RWPE2 (cell line): ENCODE measurements around the gene MRPL9.

Experiments used
- ATAC-seq: fragments of 200-7000 bp; cut with Tn5 transposase; 3 replicates; pipeline ENCODE4 v1.9.1; 2021; ENCODE audit warnings: low read depth
- DNase-seq: peaks from one replicate; pipeline ENCODE4 v3.0.0-alpha.2; 2020; ENCODE audit warnings: low spot score
- H3K27ac ChIP-seq: fragments of 450-650 bp; 2 replicates; pipeline ENCODE4 v1.5.1; 2017; ENCODE audit warnings: mild to moderate bottlenecking; ENCODE audit not compliant: poor library complexity, severe bottlenecking
- H3K27me3 ChIP-seq: fragments of 250-450 bp; sonication (Bioruptor Pico); 2 replicates; pipeline ENCODE4 v1.5.1; 2021; ENCODE audit warnings: mild to moderate bottlenecking, moderate library complexity; ENCODE audit not compliant: insufficient read depth, poor library complexity, severe bottlenecking
- H3K36me3 ChIP-seq: fragments of 250-450 bp; sonication (Bioruptor Pico); 2 replicates; pipeline ENCODE4 v1.5.1; 2020; ENCODE audit warnings: low read depth, mild to moderate bottlenecking, moderate library complexity
- H3K4me1 ChIP-seq: fragments of 250-450 bp; sonication (Bioruptor Pico); 2 replicates; pipeline ENCODE4 v1.5.1; 2021; ENCODE audit warnings: mild to moderate bottlenecking, moderate library complexity; ENCODE audit not compliant: insufficient read depth, poor library complexity, severe bottlenecking
- H3K4me3 ChIP-seq: fragments of 250-450 bp; sonication (Bioruptor Pico); 2 replicates; pipeline ENCODE4 v1.5.1; 2021; ENCODE audit warnings: mild to moderate bottlenecking, moderate library complexity; ENCODE audit not compliant: severe bottlenecking
- H3K9me3 ChIP-seq: fragments of 250-450 bp; sonication (Bioruptor Pico); 2 replicates; pipeline ENCODE4 v1.5.1; 2021; ENCODE audit warnings: mild to moderate bottlenecking, moderate library complexity; ENCODE audit not compliant: severe bottlenecking
- TF ChIP-seq, protein P1 (sequence below): fragments of 450-650 bp; IDR thresholded peaks from one replicate; pipeline ENCODE4 v1.5.1; 2017; ENCODE audit warnings: mild to moderate bottlenecking, moderate library complexity; ENCODE audit not compliant: poor library complexity, severe bottlenecking

MRPL9 gene

DNA sequence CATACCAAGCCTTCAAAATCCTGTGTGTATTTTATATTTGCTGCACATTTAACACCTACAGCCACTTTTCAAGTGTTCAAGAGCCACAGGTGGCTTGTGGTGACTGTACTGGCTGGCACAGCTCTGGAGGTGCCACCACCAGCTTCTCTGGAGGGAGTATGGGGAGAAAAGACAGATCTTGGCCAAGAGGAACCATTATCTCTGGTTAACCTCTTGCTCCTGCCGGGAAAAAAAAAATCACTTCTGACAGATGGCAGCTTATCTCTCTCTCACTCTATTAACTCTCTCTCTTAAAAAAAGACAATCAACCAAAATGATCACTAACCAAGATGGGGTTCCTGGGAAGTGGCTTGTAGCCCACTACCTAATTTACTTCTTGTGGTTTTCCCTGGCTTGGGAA, 43.2 kb downstream of the MRPL9 start:
- peaks cover 7% of the 10 kb centered on the region for H3K27me3 ChIP-seq
- TF ChIP-seq, protein P1, sequence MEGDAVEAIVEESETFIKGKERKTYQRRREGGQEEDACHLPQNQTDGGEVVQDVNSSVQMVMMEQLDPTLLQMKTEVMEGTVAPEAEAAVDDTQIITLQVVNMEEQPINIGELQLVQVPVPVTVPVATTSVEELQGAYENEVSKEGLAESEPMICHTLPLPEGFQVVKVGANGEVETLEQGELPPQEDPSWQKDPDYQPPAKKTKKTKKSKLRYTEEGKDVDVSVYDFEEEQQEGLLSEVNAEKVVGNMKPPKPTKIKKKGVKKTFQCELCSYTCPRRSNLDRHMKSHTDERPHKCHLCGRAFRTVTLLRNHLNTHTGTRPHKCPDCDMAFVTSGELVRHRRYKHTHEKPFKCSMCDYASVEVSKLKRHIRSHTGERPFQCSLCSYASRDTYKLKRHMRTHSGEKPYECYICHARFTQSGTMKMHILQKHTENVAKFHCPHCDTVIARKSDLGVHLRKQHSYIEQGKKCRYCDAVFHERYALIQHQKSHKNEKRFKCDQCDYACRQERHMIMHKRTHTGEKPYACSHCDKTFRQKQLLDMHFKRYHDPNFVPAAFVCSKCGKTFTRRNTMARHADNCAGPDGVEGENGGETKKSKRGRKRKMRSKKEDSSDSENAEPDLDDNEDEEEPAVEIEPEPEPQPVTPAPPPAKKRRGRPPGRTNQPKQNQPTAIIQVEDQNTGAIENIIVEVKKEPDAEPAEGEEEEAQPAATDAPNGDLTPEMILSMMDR: no peak
- no peaks in the 10 kb centered on the region for H3K36me3 ChIP-seq
- no peak overlapping the region for H3K27ac ChIP-seq
- no peaks in the 10 kb centered on the region for H3K4me1 ChIP-seq
- no peaks in the 10 kb centered on the region for H3K9me3 ChIP-seq
- no peak overlapping the region for H3K4me3 ChIP-seq
- DNase-seq: no peak
- no peak for ATAC-seq

DNA sequence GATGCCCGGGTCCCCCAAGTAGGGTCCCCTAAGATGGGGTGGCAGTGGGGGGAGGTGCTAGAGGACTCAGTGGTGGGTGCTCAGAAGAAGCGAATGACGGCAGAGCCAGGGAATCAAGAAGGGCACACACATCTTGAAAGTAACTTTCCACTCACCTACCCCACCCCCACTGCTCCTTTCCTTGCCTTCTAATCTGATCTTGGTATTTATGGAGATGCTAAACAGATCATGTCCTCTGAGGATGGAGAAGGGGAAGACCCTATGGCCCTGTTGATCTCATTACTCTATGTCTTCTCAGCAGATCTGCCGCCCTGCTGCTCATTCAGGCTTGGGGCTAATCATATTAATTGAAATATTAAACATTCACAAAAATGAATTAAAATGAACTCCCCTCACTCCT, 44.6 kb downstream of the MRPL9 start:
- Histone ChIP-seq H3K27me3 (peaks cover 7% of the 10 kb centered on the region), H3K27ac (no peak overlapping the region), H3K4me1 (peaks cover 3% of the 10 kb centered on the region), H3K9me3 (no peaks in the 10 kb centered on the region), H3K36me3 (no peaks in the 10 kb centered on the region), H3K4me3 (no peak overlapping the region)
- TF ChIP-seq, protein P1: no peak
- no peak for DNase-seq
- no peak for ATAC-seq

DNA sequence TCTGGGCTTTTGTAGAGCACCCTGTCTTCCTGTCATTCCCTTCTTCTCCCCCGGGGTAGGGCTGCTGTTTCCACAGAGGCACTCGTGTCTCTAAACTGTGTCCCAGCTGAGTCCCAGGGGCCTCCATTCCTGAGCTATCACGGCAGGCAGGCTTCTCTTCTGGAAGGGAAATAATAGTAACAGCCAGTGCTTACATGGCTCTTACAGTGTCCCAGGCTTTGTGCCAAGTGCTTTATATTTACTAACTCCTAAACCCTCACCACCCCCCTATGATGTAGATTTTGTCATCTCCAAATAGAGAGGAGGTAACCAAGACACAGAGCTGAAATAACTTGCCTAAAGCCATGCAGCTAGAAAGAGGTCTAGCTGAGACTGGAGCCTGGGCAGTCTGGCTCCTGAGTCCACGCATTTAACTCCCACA, 45.3 kb downstream of the MRPL9 start:
- no peaks in the 10 kb centered on the region for H3K9me3 ChIP-seq
- H3K27ac ChIP-seq: no peak overlapping the region
- no peak for ATAC-seq
- H3K4me1 ChIP-seq: peaks cover 4% of the 10 kb centered on the region
- H3K4me3 ChIP-seq: no peak overlapping the region
- H3K36me3 ChIP-seq: no peaks in the 10 kb centered on the region
- TF ChIP-seq, protein P1: no peak
- no peak for DNase-seq
- peaks cover 7% of the 10 kb centered on the region for H3K27me3 ChIP-seq

DNA sequence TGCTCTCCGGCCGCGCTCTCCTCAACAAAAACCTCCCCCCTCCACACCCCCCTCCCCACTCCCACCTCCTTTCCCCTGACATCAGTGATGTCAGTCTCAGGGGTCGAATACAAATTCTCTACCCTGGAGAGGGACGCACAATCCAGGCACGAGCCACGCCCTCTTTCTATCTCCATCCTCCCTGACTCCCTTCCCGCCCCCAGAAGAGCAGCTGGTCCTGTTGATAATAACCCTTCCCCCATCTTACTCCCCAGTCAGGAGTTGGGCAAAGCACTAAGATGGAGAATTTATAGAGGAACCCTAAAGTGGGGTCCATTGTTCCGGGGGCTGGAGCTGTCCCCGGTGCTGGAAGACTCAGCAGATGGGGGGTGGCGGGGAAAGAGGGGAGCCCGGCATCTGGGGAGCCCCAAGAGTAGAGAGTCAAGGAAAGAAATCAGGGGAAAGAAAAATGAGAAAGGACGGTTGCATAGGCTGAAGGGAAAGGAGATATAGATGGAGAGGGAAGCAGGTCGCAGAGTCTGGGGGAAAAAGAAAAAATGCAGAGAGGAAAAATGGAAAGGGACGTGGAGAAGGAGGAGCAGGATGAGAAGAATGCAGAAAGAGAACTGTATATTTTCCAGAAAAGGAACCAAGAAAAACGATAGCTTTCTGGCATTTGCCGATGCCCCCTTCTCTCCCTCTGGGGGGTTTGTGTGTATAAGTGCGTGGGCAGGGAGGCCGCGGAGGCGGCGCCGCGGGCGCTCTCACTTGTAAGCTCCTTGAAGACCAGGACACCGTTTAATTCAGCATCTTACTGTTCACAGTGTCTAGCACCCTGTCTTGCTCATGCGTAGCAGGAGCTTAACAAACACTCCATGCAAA, 46.3 kb downstream of the MRPL9 start, which contains the start of gene CELF3:
Gene CELF3, minus strand, starts transcription at position 33 of the 861 bp plus-strand sequence. CDS start 783 bp downstream, outside the sequence.
- Histone ChIP-seq H3K9me3 (no peaks in the 10 kb centered on the region), H3K36me3 (no peaks in the 10 kb centered on the region), H3K27me3 (peaks cover 7% of the 10 kb centered on the region), H3K4me1 (peaks cover 4% of the 10 kb centered on the region), H3K4me3 (no peak within 1 kb of the TSS), H3K27ac (no peak within 1 kb of the TSS)
- TF ChIP-seq, protein P1: no peak
- ATAC-seq: no peak
- DNase-seq: no peak

DNA sequence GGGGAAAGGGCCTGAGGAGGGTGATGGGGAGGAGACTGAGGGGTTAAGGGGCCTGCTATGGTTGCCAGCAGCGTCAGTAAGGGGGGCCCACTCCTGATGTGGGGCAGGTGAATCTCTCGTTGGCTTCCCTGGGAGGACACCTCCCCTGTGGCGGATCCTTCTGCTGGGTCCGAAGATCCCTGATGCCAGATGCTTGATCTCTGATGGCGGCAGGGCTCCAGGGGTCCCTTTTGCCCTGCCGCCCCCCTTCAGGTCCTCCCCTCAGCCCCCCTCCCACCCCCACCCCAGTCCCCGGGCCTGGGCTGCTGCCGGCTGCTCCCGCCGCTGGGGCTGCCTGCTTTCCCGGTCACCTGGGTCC, 46.9 kb downstream of the MRPL9 start:
- Histone ChIP-seq H3K27ac (no peak overlapping the region), H3K4me3 (no peak overlapping the region), H3K9me3 (no peaks in the 10 kb centered on the region), H3K4me1 (peaks cover 4% of the 10 kb centered on the region), H3K27me3 (peaks cover 7% of the 10 kb centered on the region), H3K36me3 (no peaks in the 10 kb centered on the region)
- TF ChIP-seq, protein P1: no peak
- no peak for ATAC-seq
- no peak for DNase-seq
